ENCODE results near the gene ADSS1.

Gene ADSS1

GRCh38 chr14:104680056-104680805, 43.8 kb upstream of the ADSS1 start:
- DNase-seq (ENCODE audit: low read depth, low spot score), result no peak
- Histone ChIP-seq H3K27ac (peak overlapping the region; percentile 70), H3K4me3 (no peak overlapping the region), H3K36me3 (ENCODE audit: insufficient read depth, low read length) (no peaks in the 10 kb centered on the region), H3K9ac (ENCODE audit: insufficient read length) (no peak overlapping the region), H3K9me3 (ENCODE audit: low read depth, low read length) (no peaks in the 10 kb centered on the region)
- TF ChIP-seq EZH2 (IDR thresholded peaks at IDR 0.05) (no peak), POLR2AphosphoS5 (IDR thresholded peaks at IDR 0.05; ENCODE audit: borderline replicate concordance, low read depth, low read length) (no peak), FOXP2 (optimal IDR thresholded peaks at IDR 0.05; ENCODE audit: control extremely low read depth, extremely low read length, insufficient read depth) (no peak)

GRCh38 chr14:104680806-104681688, 43.0 kb upstream of the ADSS1 start:
- no peak for DNase-seq (ENCODE audit: low read depth, low spot score)
- Histone ChIP-seq H3K9ac (ENCODE audit: insufficient read length) (peak overlapping the region; percentile 12), H3K4me3 (peak overlapping the region; percentile 27), H3K36me3 (ENCODE audit: insufficient read depth, low read length) (no peaks in the 10 kb centered on the region), H3K27ac (peak overlapping the region; percentile 70), H3K9me3 (ENCODE audit: low read depth, low read length) (no peaks in the 10 kb centered on the region)
- no peak for TF ChIP-seq EZH2 (IDR thresholded peaks at IDR 0.05)

- TF ChIP-seq FOXP2 (optimal IDR thresholded peaks at IDR 0.05; ENCODE audit: control extremely low read depth, extremely low read length, insufficient read depth) (no peak), EZH2 (IDR thresholded peaks at IDR 0.05) (no peak), POLR2AphosphoS5 (IDR thresholded peaks at IDR 0.05; ENCODE audit: borderline replicate concordance, low read depth, low read length) (no peak)
- no peaks in the 10 kb centered on the region for H3K9me3 ChIP-seq (ENCODE audit: low read depth, low read length)
- peak overlapping the region; percentile 27 for H3K4me3 ChIP-seq
- H3K27ac ChIP-seq, result peak overlapping the region; percentile 70; the same call in 1 of the 2 replicates
- no peak for DNase-seq (ENCODE audit: low read depth, low spot score)
- H3K36me3 ChIP-seq (ENCODE audit: insufficient read depth, low read length), result no peaks in the 10 kb centered on the region
- no peak overlapping the region for H3K9ac ChIP-seq (ENCODE audit: insufficient read length)
Measured at GRCh38 chr14:104681689-104682074, 42.3 kb upstream of the ADSS1 start.

- Histone ChIP-seq H3K27ac (peak overlapping the region; percentile 60; the same call in 1 of the 2 replicates), H3K36me3 (ENCODE audit: insufficient read depth, low read length) (no peaks in the 10 kb centered on the region), H3K9me3 (ENCODE audit: low read depth, low read length) (no peaks in the 10 kb centered on the region), H3K9ac (ENCODE audit: insufficient read length) (peak overlapping the region; percentile 45), H3K4me3 (peak overlapping the region; percentile 27)
- TF ChIP-seq FOXP2 (optimal IDR thresholded peaks at IDR 0.05; ENCODE audit: control extremely low read depth, extremely low read length, insufficient read depth), result no peak
- TF ChIP-seq EZH2 (IDR thresholded peaks at IDR 0.05), result no peak
- TF ChIP-seq POLR2AphosphoS5 (IDR thresholded peaks at IDR 0.05; ENCODE audit: borderline replicate concordance, low read depth, low read length), result no peak
- no peak for DNase-seq (ENCODE audit: low read depth, low spot score)
Measured at GRCh38 chr14:104682107-104682593, 41.9 kb upstream of the ADSS1 start.

- no peaks in the 10 kb centered on the region for H3K9me3 ChIP-seq (ENCODE audit: low read depth, low read length)
- H3K27ac ChIP-seq, result no peak overlapping the region; the same call in 1 of the 2 replicates
- DNase-seq (ENCODE audit: low read depth, low spot score), result no peak
- no peak overlapping the region for H3K9ac ChIP-seq (ENCODE audit: insufficient read length)
- TF ChIP-seq POLR2AphosphoS5 (IDR thresholded peaks at IDR 0.05; ENCODE audit: borderline replicate concordance, low read depth, low read length), result no peak
- no peak for TF ChIP-seq EZH2 (IDR thresholded peaks at IDR 0.05)
- TF ChIP-seq FOXP2 (optimal IDR thresholded peaks at IDR 0.05; ENCODE audit: control extremely low read depth, extremely low read length, insufficient read depth), result no peak
- no peaks in the 10 kb centered on the region for H3K36me3 ChIP-seq (ENCODE audit: insufficient read depth, low read length)
- no peak overlapping the region for H3K4me3 ChIP-seq
Measured at GRCh38 chr14:104683653-104684448, 40.2 kb upstream of the ADSS1 start.

GRCh38 chr14:104684449-104684821, 39.6 kb upstream of the ADSS1 start:
- H3K4me3 ChIP-seq, result no peak overlapping the region
- no peaks in the 10 kb centered on the region for H3K36me3 ChIP-seq (ENCODE audit: insufficient read depth, low read length)
- DNase-seq (ENCODE audit: low read depth, low spot score), result no peak
- H3K9me3 ChIP-seq (ENCODE audit: low read depth, low read length), result no peaks in the 10 kb centered on the region
- TF ChIP-seq POLR2AphosphoS5 (IDR thresholded peaks at IDR 0.05; ENCODE audit: borderline replicate concordance, low read depth, low read length) (no peak), FOXP2 (optimal IDR thresholded peaks at IDR 0.05; ENCODE audit: control extremely low read depth, extremely low read length, insufficient read depth) (no peak), EZH2 (IDR thresholded peaks at IDR 0.05) (no peak)
- no peak overlapping the region for H3K9ac ChIP-seq (ENCODE audit: insufficient read length)
- peak overlapping the region; percentile 43 for H3K27ac ChIP-seq

GRCh38 chr14:104685216-104685997, 38.6 kb upstream of the ADSS1 start:
- Histone ChIP-seq H3K4me3 (no peak overlapping the region), H3K9ac (ENCODE audit: insufficient read length) (no peak overlapping the region), H3K27ac (peak overlapping the region; percentile 30; the same call in 1 of the 2 replicates), H3K9me3 (ENCODE audit: low read depth, low read length) (no peaks in the 10 kb centered on the region), H3K36me3 (ENCODE audit: insufficient read depth, low read length) (no peaks in the 10 kb centered on the region)
- no peak for DNase-seq (ENCODE audit: low read depth, low spot score)
- TF ChIP-seq EZH2 (IDR thresholded peaks at IDR 0.05) (no peak), FOXP2 (optimal IDR thresholded peaks at IDR 0.05; ENCODE audit: control extremely low read depth, extremely low read length, insufficient read depth) (no peak), POLR2AphosphoS5 (IDR thresholded peaks at IDR 0.05; ENCODE audit: borderline replicate concordance, low read depth, low read length) (no peak)

Measured in SK-N-MC (cell line).